GM12875 (cell line): ENCODE measurements around the gene BBX.

ENCODE experiments used
- H3K4me3 ChIP-seq: one replicate; pipeline ENCODE4 v1.5.1; 2011; ENCODE audit warnings: low read depth, low read length, control low read depth
- CTCF ChIP-seq: IDR thresholded peaks from 2 replicates; pipeline ENCODE4 v1.5.1; 2011; ENCODE audit warnings: low read depth, mild to moderate bottlenecking, control low read depth, inconsistent platforms, low read length, moderate library complexity, borderline replicate concordance; ENCODE audit not compliant: insufficient read depth

The BBX gene

GRCh38 chr3:107767897-107768605, 245.3 kb downstream of the BBX start:
- no peak overlapping the region for H3K4me3 ChIP-seq

GRCh38 chr3:107769882-107770281, 247.1 kb downstream of the BBX start:
- no peak for TF ChIP-seq CTCF
- H3K4me3 ChIP-seq, result no peak overlapping the region

More at GRCh38 chr3:107767897-107768605, 245.3 kb downstream of the BBX start:
- no peak for TF ChIP-seq CTCF

- H3K4me3 ChIP-seq, result no peak overlapping the region
- no peak for TF ChIP-seq CTCF
These were observed 249.3 kb downstream of the BBX start for GRCh38 chr3:107772016-107772415.

- TF ChIP-seq CTCF, result no peak
- no peak overlapping the region for H3K4me3 ChIP-seq
These were observed 253.2 kb downstream of the BBX start for GRCh38 chr3:107775974-107776373.

- no peak for TF ChIP-seq CTCF
These were observed 258.5 kb downstream of the BBX start for GRCh38 chr3:107781253-107781652.

GRCh38 chr3:107782054-107782453, 259.3 kb downstream of the BBX start:
- H3K4me3 ChIP-seq, result no peak overlapping the region
- no peak for TF ChIP-seq CTCF

More at GRCh38 chr3:107781253-107781652, 258.5 kb downstream of the BBX start:
- H3K4me3 ChIP-seq, result no peak overlapping the region

GRCh38 chr3:107790612-107791011, 267.9 kb downstream of the BBX start:
- H3K4me3 ChIP-seq, result no peak overlapping the region
- no peak for TF ChIP-seq CTCF
